GM19468 (cell line): ENCODE measurements around the gene GMEB2.
"Not testable (repeated sequence)": the region's sequence is repeated elsewhere in the genome, so short reads cannot be mapped to it uniquely, and the experiment has no call there.

ENCODE experiments used
- ATAC-seq: cut with Tn5 transposase; IDR thresholded peaks from one replicate; pipeline ENCODE4 v1.9.1; 2021; ENCODE audit warnings: mild to moderate bottlenecking, moderate library complexity, moderate number of reproducible peaks; ENCODE audit not compliant: unreplicated experiment; ENCODE audit errors: extremely low read depth

The GMEB2 gene

DNA sequence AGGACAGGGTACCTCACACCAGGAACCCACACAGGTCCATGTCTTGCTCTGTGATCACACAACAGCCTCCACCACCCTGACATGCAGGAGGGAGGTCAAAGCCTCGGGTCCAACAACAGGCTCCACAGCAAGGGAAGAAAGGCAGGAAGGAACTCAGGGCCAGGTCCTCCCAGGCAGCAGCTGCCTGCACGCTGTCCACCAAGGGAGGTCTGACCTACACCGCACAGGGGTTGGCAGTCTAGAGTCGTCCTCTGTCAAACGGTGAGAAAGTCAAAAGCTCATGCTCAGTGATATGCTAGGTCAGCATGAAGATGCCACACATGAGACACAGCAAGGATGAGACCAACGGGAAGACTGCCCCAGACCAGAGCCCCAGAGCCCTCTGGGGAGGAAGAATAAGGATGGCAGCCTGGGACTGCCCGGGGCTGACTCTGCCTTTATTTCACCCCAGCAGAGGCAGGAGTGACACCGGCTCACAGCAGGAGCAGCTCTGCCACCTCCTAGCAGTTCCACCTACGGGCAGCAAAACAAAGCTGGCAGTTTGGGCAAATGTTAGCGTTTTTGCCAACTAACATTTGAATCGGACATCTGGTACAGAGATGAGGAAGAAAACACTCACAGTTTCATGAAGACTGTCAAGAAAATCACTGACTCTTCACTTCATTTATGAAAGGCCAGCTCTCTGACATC, 8.5 kb downstream of the GMEB2 start:
- ATAC-seq = no peak

DNA sequence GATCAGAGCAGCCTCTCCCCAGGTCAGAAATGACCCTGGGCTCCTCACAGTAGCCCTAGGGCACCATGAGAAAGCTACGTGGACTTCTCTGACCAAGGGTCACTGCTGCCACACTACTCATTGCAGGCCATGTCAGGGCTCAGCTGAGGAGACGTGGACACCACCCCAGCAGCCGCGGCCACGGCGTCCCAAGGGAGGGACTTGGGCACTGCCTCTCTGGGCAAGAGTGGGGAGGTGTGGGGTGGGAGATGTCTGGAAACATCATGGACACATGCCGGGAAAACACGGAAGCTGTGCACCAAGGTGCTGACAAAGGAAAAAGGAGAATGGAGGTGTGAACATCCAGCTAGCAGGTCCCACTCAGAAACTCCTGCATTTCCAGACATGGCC, 9.0 kb downstream of the GMEB2 start:
- ATAC-seq = no peak

DNA sequence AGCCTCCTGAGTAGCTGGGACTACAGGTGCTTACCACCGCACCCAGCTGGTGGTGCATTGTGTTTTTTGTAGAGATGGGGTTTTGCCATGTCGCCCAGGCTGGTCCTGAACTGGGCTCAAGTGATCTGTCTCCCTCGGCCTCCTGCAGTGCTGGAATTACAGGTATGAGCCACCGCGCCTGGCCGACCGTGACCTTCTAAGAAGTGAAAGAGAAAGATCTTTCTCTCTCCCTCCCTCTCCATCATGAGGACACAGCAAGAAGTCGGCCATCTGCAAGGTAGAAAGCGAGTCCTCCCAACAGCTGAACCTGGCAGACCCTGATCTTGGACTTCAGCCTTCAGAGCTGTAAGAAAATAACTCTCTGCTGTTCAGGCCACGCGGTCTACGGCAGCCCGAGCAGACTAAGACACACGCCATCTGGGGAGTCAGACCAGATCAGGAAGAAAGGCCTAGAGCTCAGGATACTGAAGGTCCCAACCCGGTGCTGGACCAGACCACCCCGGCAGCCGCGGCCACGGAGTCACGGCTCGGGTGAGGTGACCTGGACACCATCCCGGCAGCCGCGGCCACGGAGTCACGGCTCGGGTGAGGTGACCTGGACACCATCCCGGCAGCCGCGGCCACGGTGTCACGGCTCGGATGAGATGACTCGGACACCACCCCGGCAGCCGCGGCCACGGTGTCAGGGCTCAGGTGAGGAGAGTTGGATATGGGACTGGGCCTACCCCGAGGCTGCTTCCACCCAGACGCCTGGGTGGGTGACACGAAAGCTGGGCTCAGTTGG, 9.6 kb downstream of the GMEB2 start:
- no peak for ATAC-seq

DNA sequence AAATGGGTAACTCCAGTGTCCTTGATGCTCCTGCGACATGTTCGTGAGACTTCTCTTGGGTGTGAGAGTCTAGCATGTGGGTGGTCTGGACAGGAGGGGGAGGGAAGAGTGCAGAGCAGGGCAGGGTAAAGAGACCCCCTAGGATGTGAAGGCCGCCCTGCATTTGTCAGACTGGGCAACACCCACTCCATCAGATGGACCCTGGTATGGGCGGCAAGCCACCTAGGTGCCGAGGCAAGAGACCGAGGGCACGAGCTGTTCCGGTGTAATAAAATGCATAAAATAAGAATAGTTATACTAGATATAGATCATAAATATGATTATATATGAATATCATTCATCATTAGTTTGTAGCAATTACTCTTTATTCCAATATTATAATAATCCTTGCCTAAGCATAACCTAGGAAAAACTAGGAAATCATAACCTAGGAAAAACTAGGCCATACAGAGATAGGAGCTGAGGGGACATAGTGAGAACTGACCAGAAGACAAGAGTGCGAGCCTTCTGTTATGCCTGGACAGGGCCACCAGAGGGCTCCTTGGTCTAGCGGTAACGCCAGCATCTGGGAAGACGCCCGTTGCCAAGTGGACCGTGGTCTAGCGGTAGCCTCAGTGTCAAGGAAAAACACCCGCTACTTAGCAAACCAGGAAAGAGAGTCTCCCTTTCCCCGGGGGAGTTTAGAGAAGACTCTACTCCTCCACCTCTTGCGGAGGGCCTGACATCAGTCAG, 12.9 kb downstream of the GMEB2 start:
- not testable (repeated sequence) for ATAC-seq

DNA sequence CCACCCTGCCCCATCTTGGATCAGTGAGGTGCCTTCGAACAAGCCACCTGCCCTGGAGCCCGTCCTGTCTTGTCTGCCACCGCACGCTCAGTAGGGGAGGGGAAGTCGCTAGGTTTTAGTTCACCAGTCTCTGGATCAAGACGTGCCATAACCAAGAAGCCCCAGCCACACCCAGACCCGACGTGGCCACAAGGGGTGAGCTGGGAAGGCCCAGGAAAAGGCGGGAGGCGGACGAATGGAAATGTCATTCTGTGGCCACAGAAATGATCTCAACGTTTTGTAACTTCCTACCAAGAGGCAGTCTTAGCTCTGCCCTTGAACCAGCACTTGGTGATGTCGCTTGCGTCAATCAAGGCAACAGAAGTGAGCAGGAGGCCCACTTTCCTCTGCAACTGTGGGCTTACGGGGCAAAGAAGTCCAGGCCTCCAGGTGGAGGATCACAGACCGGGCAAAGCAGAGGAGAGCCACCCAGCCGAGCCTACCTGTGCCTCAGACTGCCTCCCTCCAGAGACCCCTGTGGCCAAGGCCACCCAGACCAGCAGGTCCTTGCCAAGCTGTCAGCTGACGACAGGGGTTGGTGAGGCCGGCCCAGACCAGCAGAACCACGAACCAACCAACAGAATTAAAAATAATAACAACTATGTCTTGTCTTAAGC, 14.5 kb downstream of the GMEB2 start:
- no peak for ATAC-seq

DNA sequence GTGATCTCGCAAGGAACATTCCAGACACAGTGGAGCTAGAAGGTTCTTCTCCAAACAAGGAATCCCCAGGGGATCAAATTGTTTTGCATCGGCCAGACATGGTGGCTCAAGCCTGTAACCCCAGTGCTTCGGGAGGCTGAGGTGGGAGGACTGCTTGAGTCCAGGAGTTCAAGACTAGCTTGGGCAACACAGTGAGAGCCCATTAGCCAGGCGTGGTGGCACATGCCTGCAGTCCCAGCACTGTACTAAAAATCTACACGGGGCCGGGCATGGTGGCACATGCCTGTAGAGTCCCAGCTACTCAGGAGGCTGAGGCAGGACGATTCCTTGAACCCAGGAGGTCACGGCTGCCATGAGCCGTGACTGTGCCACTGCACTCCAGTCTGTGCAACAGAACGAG, 15.3 kb downstream of the GMEB2 start:
- ATAC-seq = no peak

DNA sequence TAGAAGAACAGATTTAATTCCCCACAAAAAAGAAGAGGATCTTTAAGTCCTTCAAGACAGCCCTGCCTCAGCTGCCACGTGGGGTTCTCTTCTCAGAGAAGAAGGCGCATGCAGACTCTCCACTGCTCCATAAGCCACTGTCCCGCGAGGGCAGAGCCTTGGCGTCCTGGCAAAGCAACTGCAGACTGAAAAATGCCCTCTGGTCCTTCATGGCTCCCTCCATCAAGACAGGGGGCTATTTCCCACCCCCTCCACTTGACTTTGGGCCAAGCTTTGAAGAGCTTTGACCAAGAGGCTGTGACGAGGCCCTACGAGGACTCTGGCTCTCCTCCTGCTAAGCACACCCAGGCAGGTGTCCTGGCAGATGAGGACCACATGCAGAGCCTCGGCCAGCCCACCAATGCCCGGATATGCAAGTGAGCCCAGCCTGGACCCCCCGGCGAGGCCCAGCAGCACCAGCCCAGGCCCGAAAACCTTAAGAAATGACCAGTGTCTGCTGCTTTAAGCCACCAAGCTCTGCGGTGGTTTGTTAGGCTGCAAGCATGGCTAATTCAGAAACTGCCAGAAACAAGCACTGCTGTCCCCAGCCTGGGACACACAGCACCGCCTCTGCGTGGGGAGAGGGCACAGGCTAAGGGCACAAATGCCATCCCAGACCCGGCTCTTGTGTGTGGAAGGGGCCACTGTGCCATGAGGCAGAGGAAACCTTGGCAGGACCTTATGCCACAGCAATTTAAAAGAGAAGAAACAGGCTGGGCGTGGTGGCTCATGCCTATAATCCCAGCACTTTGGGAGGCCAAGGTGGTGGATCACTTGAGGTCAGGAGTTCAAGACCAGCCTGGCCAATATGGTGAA, 16.1 kb downstream of the GMEB2 start:
- ATAC-seq = no peak

DNA sequence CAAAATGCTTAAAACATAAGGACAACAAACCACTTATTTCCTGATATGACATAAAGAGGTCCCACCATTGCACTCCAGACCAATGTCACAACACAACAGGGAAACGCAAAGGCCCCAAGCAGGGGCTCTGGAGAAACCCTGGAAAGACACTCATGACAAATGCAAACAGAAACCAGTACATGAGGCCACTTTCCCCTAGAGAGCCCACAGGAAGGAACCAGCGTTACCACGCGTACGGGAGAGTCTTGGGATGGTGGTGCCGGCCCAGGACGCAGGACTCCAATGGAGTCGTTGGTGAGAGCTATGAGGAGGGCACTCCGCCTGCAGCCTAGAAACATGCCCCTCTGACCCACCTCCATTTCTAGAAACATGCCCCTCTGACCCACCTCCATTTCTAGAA, 20.2 kb downstream of the GMEB2 start:
- no peak for ATAC-seq

DNA sequence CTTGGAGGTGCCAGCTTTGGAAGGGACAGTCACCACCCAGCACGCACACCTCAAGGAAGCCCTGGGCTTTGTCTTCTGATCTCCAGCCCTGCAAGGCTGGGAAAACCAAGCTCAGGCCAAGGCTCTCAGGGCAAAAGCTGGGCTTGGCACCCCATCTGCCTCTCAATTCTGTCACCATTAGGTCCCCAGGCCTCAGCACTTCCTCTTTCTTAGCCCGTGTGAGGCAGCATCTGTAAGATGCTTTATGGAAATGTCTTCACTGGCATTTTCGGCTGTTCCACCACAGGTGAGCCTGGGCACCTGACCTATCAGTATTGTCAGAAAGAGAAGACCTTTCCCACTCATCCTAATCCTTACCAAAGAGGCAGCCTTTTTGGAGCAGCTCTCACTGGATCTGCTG, 24.6 kb downstream of the GMEB2 start:
- no peak for ATAC-seq

DNA sequence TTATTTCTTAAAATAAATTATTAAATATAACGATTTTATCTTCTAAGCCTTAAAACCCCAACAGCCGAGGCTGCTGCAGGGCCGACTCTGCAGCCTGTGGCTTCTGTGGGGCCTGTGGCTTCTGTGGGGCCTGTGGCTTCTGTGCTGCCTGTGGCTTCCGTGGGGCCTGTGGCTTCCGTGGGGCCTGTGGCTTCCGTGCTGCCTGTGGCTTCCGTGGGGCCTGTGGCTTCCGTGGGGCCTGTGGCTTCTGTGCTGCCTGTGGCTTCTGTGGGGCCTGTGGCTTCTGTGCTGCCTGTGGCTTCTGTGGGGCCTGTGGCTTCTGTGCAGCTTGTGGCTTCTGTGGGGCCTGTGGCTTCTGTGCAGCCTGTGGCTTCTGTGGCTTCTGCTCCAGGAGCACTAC, 25.2 kb downstream of the GMEB2 start:
- not testable (repeated sequence) for ATAC-seq

DNA sequence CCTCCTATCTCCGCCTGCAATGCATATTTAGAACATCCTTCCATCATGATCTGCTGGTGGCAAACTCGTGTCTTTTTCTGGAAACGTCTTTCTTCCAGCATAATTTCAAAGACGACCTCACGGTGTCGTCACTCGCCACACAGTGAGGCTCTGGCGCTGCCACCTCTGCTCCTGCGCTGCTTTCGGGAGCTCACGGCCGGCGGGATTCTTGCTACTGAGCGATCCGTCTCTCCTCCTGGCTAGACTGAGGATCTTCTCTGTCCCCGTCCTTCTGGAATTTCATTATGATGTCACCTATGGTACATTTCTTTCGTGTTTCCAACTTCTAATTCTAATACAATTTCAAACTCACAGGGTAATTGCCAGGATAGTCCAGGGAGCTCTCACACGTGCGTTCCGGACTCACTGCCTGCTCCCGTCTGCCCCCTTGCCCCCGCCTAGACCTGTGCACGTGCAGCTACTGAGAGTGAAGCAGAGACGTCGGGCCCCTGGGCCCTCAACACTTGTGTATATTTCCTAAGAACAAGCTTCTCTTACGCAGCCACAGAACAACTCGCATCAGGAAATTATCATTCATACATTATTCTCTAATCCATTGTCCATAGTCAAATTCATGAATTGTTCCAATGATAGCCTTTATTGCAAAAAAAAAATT, 27.4 kb downstream of the GMEB2 start:
- ATAC-seq = no peak

DNA sequence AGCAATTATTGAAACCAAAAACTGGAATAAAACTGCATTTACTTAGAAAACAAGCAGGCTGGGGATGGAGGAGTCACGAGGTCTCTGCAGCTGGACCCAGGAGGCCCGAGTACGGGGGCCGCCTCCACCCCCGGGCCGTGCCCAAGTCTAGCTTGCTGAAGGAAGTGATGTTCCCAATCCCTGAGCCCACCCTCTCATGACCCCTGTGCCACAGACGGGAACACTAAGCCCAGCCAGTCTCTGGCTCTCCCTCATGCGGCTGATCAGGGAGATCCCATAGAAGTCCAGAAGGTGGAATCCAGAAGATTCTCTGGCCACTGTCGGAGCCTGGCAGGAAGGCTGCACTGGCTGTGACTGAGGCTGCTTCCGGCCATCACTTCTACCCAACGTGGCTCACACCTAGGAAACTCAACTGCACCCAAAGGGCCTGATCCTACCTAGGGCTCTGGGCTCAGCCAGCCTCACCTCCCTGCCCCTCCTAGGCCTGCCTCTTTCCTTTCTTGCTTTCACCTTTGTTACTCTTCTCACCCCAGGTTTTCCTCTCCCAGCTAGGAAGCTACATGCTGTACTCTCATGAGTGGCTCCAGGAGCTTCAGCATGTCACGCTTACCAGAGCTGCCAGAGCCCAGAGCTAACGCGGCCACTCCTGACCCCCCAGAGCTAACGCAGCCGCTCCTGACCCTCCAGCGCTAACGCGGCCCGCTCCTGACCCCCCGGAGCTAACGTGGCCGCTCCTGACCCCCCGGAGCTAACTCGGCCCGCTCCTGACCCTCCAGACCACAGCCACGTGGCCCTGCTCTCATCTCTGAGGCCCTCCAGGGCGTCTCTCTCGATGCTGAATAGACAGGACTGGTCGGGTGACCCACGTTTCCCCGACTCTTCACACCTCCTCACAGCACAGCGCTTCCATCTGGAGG, 28.2 kb downstream of the GMEB2 start:
- ATAC-seq = no peak

DNA sequence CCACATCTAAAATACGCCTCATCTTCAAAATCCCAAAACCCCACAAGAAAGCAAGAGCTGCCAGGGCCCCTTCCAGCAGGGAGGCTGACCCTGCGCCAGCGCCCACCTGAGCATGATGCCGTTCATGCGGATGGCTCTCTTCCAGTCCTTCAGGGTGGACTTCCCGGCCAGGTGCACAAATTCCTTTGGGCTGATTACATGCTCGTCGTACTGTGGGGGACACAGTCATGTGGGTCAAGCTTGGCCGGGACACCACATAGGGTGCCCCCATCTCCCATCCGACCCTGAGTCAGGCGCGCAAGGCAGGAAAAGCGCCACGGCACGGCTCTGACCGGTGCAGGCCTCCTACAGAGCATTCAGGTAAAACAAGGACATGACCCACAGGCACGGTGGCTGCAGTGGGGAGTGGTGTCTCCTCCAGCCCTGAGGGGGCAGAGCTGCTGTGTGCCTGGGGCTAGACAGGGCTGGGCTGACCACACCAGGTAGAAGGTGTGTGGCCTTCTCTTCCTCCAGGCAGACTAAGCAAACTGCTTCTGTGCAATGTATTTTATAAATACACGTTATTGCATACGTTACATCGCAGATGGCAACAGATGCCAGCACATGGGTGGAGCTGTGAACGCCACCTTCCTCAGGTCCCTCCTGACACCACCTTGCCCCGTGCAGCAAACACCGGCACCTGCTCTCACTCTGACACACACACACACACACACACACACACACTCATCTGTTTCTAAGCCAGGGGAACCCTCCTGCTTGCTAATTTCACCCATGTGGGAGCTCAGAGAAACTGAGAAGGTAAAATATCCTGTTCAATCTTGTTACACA, 29.0 kb downstream of the GMEB2 start:
- no peak for ATAC-seq

DNA sequence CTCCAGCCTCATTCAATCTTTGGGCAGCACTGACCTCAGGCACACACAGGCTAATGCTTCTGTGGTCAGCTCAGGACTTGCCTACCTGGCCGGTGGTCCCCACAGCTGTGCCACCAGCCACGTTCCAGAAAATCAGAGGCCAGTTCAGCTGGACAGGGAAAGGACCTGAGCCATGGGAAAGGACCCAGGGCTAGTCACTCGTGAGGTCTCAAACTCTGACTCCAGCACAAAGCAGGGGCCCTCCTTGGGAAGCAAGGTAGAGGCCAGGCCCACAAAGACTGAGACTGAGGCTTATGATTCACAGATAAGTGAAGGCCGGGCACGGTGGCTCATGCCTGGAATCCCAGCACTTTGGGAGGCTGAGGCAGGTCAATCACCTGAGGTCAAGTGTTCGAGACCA, 30.5 kb downstream of the GMEB2 start:
- no peak for ATAC-seq

DNA sequence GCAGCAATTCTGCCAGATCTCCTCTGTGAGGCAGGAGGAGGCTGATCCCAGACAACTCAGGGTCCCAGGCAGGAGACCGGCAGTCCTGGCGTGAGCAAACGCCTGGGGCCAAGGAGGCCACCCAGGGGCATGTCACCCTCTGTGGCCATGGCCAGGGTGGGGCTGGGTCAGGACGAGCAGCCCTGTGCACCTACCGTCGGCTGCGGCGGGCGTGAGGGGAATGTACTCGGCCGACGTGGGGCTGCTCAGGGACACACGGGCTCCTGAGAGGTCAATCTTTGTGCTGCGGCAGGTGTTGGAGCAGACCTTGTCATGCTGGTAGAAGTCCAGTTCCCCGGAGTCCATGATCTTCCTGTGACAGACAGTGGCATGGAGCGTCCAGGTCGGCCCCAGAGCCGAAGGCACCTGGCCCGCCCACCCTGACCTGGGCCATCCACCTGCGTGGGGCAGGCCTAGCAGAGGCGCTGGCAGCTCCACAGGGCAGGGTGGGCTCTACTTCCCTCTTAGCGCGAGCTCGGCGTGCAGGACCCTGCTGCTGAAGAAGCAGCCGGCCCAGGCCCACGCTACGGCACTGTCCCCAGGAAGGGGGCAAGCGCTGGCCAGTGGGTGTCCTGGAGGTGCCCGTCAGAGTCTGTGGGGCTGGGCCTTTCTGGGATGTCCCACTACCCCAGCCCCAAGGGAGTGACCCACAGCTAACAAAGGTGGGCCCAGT, 31.3 kb downstream of the GMEB2 start:
- ATAC-seq = no peak

DNA sequence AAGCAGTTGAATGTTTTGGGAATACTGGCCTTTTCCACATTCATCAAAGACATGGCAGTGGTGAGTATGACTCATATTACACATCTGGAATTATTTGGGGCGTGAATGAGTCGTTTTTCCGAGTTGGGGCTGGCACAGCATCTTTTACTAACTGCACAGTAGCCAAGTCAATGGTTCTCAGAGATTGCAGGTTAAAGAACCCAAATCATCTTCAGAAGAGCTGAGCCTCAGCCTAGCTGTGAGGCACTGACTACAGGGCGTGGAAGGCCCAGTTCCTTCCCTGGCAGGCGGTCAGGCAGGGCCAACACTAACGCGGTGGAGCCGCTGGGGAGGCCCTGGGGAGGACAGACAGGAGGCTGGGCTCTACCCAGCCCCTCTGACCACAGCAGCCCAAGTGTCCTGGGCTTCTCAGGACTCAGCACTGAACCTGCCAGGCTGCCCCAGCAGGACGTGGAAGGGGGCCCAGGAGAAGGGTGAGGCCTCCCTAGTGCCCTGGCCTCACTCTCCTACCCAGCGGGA, 32.8 kb downstream of the GMEB2 start:
- ATAC-seq = no peak

DNA sequence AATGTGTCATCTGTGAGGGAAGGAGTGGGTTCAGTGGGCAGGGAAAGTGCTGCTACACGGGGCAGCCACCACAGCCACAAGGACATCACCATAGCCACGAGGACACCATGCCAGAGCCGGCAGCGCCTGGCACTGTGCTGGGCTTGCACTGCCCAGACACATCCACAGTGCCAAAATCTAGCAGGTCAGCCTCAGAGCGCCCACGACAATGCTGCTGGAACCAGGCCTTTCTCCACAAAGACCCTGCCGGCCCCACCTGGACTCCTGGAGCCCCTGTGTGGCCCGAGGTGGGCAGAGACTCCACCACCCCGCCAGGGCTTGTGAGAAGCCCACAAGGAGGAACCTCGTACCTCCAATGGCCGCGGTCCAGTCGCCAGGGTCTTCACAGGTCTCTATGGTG, 34.2 kb downstream of the GMEB2 start:
- no peak for ATAC-seq
